Forelimb muscle (tissue), 1 donor: ENCODE results near the gene INSL3. TPM values are rescaled to one million over a fixed set of nuclear protein-coding genes. Genes with fewer than 3 reads are reported as not detected.
"Not testable (repeated sequence)": the region's sequence is repeated elsewhere in the genome, so short reads cannot be mapped to it uniquely, and the experiment has no call there.

Experiments
- DNase-seq: peaks from one replicate; pipeline ENCODE4 v3.0.0-alpha.2; 2013; ENCODE audit warnings: low read depth
- polyA plus RNA-seq: library from polyadenylated mRNA; unstranded; fragments of 120-200 nt; gene quantifications from one replicate; pipeline ENCODE4 v1.2.1, GENCODE V29; 2013; ENCODE audit not compliant: insufficient read length

INSL3 gene
- polyA plus RNA-seq, 1 donor, result not detected

DNA sequence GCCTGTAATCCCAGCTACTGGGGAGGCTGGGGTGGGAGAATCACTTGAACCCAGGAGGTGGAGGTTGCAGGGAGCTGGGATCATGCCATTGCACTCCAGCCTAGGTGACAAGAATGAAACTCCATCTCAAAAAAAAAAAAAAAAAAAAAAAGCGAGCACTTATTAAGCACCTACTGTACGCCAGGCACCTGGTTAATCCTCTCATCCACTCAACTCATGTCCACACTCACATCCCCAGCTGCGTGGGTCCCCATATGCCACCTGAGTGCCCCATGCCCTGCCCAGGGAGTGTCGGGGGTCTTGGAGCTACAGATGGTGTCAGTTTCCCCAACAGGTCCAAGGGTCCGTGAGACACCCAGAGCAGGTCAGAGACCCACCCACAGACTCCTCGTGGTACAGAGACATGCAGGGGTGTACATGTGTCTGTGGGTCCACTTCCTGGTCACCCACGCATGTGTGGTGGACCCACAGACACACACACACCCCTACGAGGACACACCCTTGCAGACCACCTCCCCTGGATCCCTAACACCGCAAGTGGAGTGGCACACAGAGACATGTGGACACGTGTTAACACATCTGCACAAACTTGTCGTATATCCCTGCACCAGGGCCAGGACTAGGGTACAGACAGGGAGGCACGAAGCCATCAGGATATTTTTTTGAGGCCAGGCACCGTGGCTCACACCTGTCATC is 3.5 kb downstream of the INSL3 start:
- no peak for DNase-seq

DNA sequence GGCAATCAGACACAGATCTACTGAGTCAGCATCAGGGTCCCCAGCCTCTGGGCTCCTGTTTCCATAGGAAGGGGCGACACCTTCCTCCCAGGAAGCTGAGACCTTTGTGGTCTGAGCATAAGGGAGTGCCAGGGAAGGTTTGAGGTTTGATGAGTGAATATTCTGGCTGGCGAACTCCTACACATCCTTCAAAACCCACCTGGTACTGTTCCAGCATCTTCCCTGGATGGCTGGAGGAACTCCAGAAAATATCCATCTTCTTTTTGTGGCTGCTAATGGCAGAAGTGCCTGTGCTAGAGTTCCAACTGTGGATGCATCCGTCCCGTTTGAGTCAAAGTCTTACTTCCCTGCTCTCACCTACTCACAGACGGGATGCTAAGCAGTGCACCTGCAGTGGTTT is 9.2 kb downstream of the INSL3 start:
- no peak for DNase-seq

DNA sequence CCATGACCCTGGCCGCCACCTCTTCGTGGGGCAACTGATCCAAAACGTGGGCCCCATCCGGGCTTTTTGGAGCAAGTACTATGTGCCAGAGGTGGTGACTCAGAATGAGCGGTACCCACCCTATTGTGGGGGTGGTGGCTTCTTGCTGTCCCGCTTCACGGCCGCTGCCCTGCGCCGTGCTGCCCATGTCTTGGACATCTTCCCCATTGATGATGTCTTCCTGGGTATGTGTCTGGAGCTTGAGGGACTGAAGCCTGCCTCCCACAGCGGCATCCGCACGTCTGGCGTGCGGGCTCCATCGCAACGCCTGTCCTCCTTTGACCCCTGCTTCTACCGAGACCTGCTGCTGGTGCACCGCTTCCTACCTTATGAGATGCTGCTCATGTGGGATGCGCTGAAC is 9.6 kb downstream of the INSL3 start:
- DNase-seq, result no peak

DNA sequence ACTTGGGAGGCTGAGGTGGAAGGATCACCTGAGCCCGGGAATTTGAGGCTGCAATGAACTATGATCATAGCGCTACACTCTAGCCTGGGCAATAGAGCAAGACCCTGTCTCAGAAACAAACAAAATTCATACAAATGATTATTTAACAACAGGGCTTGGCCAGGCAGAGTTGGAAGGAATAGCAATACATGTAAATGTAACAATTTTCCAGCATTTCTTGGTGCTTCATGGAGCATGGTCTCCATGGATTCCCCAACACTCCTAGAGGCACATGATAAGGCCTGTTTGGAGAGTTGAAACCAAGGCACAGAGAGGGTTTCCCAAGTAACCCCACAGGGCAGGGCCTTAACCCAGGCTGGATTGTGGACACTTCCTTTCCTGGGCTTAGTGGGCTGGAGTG is 10.2 kb downstream of the INSL3 start:
- no peak for DNase-seq

DNA sequence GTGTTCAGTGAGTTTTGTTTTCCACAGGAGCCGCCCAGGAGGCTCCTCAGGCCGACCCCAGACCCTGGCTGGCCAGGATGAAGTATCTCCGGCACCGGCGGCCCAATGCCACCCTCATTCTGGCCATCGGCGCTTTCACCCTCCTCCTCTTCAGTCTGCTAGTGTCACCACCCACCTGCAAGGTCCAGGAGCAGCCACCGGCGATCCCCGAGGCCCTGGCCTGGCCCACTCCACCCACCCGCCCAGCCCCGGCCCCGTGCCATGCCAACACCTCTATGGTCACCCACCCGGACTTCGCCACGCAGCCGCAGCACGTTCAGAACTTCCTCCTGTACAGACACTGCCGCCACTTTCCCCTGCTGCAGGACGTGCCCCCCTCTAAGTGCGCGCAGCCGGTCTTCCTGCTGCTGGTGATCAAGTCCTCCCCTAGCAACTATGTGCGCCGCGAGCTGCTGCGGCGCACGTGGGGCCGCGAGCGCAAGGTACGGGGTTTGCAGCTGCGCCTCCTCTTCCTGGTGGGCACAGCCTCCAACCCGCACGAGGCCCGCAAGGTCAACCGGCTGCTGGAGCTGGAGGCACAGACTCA is 13.5 kb downstream of the INSL3 start:
- DNase-seq, result no peak

DNA sequence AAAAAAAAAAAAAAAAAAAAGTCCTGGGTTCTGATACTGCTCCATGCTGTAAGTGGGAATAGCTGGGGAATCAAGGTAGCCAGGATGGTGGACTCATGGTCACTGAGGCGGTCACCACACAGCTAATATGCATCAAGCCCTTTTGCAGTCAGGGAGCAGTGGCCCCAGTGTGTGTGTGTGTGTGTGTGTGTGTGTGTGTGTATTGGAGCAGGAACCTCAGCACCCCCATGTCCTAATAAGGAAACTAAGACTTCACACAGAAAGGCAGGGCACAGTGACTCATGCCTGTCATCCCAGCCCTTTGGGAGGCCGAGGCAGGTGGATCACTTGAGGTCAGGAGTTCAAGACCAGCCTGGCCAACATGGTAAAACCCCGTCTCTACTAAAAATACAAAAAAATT is 14.4 kb downstream of the INSL3 start:
- DNase-seq, result no peak

DNA sequence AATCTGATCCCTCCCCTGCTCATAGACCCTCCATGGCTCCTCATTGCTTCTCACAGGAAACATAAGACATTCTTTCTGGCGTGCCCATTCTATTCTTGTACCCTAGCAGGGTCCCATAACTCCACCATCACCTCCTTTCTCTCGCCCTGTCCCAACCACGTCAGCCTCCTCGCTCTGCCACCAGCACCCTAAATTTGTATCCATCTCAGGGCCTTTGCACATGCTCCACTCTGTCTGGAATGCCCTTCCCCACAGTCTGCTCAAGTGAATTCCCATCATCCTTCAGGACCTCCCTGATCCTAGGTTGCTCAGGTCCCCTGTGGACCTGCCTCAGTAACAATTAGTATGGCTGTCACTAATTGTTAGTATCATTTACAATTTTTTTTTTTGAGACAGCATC is 15.9 kb downstream of the INSL3 start:
- DNase-seq, result no peak

DNA sequence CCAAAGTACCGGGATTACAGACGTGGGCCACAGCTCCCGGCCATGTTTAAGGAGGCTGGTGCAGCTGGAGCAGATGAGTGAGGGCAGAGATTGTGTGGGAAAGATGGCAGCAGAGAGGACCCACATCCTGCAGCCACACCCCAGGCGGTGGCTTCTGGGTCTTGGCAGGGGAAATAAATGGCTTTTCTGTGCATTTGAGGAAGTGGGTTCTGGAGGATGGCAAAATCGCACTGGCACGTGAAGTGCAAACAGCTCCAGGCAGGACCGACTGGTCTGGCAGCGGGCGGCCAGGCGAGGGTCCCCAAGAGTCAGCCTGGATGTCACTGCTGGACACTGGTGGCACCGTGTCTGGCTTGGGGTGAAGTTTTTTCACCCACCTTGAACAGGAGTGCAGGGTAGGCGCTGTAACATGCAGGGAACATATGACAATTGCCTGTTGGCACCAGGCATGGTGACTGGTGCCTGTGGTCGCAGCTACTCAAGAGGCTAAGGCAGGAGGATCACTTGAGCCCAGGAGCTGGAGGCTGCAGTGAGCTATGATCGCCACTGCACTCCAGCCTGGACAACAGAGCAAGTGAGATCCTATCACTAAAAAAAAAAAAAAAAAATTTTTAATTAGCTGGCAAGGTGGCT is 17.9 kb downstream of the INSL3 start:
- DNase-seq, result no peak

DNA sequence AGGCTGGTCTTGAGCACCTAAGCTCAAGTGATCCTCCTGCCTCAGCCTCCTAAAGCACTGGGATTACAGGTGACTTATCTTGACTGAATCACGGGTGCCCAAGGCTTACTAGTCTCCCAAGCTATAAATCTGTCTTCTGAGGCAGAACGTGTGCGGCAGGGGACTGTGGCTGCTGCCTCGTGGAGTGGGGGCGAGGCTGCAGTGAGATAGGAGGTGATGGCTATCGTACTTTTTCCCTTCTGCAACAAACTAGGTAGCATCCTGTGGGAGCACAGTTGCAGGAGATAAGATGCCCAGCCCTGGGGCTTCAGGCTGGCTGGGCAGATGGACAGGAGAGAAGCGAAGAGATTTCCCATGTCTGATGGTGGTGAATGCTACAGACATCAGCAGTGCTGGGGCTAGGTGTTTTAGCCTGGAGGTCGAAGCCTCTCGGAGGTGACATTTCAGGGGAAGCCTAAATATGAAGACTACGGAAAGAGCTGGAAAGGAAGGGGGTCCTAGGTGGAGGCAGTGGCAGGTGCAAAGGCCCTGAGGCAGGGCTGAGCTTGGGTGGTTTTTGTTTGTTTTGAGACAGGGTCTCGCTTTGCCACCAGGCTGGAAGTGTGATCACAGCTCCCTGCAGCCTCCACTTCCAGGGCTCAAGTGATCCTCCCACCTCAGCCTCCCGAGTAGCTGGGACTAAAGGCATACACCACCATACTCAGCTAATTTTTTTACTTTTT is 19.0 kb downstream of the INSL3 start:
- DNase-seq, result no peak

DNA sequence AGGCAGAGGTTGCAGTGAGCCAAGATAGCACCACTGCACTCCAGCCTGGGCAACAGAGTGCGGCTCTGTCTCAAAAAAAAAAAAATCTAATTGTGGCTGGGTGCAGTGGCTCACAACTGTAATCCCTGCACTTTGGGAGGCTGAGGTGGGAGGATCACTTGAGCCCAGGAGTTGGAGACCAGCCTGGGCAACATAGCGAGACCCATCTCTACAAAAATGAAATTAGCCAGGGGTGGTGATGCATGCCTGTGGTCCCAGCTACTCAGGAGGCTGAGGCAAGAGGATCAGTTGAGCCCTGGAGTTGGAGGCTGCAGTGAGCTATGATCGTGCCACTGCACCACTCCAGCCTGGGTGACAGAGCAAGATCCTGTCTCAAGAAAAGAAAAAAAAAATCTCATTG is 22.7 kb downstream of the INSL3 start:
- DNase-seq, result not testable (repeated sequence)

DNA sequence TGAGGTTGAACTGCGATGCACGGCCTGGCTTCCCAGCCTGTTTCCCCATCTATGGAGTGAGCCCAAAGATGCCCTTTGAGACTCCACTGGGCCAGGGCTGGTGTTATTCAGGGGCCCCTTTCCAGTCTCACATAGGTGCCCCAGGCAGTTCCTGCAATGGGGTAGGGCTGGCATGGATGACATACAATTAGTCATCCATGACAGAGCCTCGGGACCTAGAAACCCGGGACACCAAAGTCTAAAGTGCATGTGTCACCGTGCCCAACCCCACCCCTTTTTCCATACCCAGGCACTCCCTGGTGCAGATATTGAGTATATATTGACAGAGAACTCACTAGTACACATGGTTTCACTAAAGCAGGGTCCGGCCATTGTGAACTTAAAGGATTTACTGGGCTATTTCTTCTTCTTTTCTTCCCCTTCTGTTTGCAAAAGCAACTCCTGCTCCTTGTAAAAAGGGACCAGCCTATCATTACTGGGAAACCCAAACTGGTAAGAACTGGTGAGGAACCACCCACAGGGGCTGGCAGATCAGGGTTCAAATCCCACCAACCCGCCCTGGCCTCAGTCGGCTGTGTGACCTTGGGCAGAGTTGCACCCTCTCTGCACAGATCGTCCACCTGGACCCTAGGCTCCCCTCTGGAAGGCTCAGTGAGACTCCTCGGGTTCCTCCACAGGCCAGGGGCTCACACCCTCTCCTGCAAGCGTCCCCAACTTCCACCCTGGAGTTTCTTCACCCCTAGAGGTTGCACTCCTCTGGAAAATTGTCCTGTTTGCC is 23.7 kb downstream of the INSL3 start:
- no peak for DNase-seq

DNA sequence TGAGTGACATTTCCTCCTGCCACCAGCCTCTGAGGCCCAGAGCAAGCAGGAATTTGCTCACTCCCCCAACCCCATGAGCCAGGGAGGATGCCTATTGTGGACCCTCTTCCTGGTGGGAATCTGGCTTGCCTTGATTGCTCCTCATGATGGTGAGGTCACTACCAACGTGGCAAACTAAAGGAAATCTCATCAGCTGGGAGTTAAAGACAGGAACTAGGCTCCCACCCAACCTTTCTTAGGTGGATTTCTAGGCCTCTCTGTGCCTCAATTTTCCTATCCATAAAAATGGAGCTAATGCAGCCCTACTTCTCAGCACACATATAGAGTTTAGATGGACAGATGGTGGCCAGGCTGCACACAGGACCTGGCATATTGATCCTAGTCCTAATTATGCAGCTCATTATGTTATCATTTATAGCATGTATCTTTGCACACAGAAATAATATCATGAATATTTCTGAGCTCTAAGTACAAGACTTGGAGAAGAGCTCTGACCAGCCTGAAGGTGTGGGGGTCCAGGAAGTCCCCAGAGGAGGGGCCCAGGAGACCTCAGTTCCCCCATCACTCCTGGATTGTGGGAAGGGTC is 24.4 kb downstream of the INSL3 start:
- no peak for DNase-seq

DNA sequence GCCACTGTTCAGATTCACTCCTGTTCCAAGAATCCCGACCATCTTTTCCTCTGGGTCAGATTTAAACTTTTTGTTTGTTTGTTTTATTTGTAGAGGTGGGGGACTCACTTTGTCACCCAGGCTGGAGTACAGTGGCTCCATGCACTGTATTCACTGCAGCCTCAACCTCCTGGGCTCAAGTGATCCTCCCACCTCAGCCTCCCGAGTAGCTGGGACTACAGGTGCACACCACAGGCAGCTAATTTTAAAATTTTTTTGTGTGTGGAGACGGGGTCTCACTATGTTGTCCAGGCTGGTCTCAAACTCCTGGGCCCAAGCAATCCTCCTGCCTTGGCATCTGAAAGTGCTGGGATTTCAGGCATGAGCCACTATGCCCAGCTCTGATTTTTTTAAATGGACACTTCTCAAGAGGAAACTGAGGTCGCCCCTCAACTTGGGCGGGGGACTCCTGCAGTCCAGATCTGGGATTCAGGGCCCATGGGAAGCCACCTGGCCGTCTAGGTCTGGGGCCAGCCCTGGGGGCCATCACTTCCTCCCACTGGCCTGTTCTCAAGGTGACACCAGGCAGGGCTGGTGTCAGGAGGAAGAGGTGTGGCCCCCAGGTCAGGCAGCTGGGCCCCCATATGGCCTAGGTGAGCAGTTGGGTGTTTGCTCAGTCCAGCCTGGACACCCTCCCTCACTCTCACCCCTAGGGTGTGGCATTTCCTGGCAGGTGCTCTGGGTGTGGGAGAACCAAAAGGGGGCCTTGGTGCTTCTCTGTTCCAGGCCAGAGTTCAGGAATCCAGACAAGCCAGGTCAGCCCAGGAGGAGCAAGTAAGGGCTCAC is 25.1 kb downstream of the INSL3 start:
- no peak for DNase-seq

DNA sequence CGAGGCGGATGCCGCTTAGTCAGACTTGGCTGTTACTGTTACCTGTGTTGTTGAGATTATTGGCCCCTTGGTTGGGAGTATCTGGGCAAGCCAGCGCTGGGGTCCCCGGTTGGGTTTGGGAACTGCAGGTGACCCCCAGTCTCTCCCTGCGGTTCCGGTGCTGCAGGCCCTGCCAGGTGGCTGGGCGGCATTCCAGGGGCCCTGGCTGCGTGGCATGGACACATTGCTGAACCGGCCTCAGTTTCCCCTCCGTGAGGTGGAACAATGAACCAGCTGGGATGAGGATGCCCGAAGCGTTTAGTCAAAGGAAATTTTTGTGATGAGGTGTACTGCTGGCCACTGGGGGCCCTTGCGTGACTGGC is 25.8 kb downstream of the INSL3 start:
- no peak for DNase-seq

DNA sequence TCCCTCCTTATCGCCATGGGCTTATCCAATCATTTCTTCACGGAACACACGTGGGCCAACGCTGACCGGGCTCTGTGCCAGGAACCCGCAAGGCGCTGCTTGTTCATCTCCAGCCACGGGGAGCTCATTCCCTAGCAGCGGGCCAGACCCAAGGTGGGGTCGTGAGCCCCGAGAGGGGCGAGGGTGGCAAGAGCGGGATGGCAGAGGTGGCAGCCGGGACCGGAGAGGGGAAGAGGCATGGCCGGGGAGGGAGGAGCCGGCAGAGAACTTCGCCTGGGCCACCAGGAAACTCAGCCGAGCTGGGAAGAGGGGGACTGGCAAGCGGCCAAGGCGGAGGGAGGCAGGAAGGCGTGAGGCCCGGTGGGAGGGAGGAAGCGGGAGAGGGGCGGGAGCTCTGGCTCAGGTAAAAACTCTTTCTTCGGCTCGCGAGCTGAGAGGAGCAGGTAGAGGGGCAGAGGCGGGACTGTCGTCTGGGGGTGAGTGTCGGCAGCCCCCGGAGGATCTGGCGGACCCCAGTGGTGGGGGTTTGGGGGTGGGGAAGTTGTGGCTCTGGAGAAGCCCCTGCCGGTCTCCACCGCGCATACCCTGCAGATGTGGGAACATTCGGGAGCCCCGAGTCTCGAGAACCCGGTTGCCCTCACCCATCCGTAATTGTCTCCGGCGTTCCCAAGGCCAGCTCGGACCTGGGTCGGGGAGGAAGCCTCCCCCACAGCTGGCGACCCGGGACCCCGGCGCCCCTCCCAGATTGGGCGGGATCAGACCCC is 26.4 kb downstream of the INSL3 start, which contains the start of gene B3GNT3:
Gene B3GNT3, plus strand, starts transcription at position 408 of the 764 bp plus-strand sequence. CDS start 12,670 bp downstream, outside the sequence.
- DNase-seq, result no peak

DNA sequence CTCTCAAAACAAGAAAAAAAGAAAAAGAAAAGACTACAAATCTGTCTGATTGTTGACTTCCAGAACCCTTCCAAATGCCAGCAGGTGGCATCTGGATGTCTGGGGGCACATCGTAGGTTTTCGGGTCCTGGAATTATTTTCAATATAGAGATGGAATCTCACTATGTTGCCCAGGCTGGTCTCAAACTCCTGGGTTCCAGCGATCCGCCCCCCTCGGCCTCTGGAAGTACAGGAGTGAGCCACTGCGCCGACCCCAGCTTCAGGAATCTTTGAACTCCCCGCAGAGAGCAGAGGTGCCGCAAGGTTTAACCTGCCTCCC is 26.9 kb downstream of the INSL3 start:
- no peak for DNase-seq

DNA sequence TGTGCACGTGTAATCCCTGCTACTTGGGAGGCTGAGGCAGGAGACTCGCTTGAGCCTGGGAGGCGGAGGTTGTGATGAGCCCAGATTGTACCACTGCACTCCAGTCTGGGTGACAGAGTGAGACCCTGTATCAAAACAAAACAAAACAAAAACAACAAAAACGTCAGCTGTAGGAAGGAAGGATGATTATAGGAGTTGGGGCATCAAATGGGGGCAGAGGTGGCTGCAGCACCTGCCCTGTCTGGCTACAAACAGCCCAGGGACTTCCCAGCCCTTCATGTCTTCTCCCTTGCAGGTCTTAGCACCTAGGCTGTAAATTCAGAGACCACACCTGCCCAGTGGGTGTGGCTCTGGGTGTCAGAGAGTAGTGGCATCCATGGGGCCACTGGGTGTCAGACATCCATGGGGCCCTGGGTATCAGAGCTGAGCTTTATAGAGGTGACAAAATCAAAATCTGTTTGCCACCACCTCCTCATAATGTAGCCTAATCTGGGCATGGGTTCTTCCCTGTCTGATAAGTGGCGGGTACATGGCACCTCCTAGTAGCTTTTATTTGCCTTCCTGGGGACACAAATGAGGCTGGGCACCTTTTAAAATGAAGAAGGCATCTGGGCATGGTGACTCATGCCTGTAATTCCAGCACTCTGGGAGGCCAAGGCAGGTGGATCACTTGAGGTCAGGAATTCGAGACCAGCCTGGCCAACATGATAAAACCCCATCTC is 31.1 kb downstream of the INSL3 start:
- DNase-seq, result no peak

DNA sequence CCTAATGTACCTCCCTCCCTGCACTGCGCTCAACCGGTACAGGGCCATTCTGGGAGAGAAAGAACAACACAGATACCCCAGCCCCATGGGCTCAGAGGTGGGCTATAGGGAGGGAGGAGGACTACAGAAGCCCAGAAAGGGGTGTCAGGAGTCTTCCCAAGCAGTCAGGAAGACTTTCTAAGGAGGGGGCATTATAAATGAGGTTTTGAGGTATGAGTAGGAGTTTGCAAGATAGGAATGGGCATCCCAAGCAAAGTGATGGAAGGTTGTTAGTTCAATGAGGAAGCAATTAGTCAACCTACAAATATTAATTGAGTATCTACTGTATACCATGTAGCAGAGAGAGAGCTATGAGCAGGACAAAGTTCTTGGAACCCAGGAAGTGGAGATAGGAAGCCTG is 32.7 kb downstream of the INSL3 start:
- DNase-seq, result no peak

DNA sequence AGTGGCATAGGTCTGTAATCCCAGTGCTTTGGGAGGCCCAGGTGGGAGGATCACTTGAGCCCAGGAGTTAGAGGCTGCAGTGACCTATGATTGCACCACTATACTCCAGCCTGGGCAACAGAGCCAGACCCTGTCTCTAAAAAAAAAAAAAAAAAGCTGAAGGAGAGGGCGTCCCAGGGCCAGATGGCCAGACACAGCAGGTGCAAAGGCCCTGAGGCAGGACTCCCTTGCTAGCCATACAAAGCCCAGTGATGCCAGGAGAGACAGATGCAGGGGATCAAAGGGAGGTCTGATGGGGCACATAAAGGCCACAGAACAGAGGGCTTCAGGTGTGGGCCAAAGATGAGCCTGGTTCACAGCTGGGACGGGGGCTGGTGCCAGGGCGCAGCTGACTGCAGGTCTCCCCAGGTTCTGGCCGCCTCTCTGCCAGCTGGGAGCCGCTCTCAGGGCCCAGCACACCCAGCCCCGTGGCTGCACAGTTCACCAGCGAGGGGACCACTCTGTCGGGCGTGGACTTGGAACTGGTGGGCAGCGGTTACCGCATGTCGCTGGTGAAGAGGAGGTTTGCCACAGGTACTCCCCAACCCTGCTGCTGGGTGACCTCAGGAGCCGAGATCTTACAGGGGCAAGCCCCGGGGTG is 33.9 kb downstream of the INSL3 start:
- no peak for DNase-seq
